Panc1 (cell line): ENCODE results near the gene FBXO36.

Source experiments
- CTCF ChIP-seq: fragments of 450-650 bp; IDR thresholded peaks from 2 replicates; pipeline ENCODE4 v1.5.1; 2017; ENCODE audit warnings: mild to moderate bottlenecking
- POLR2AphosphoS5 ChIP-seq: IDR thresholded peaks from 2 replicates; pipeline ENCODE4 v1.6.1; 2012; ENCODE audit warnings: mild to moderate bottlenecking, low read depth, low read length, moderate library complexity
- REST ChIP-seq, 2 experiments: IDR thresholded peaks; 2 replicates each; pipeline ENCODE4 v1.6.1; 2011 to 2012; ENCODE audit warnings: low read depth in 2 of 2, control low read depth in 1 of 2, low read length in 1 of 2, mild to moderate bottlenecking in 1 of 2, moderate library complexity in 1 of 2; ENCODE audit not compliant: insufficient read depth in 1 of 2
- SIN3A ChIP-seq: IDR thresholded peaks from 2 replicates; pipeline ENCODE4 v1.6.1; 2012; ENCODE audit warnings: low read depth, mild to moderate bottlenecking, low read length, moderate library complexity, borderline replicate concordance; ENCODE audit not compliant: insufficient read depth
- TCF7L2 ChIP-seq: IDR thresholded peaks from 2 replicates; pipeline ENCODE4 v1.6.1; 2011; ENCODE audit warnings: mild to moderate bottlenecking, low read depth, low read length, inconsistent platforms

GRCh38 chr2:230012267-230012884, 90.1 kb downstream of the FBXO36 start:
- no peak for TF ChIP-seq CTCF
- no peak for TF ChIP-seq SIN3A
- TF ChIP-seq POLR2AphosphoS5 = no peak
- no peak for TF ChIP-seq TCF7L2
- no peak for TF ChIP-seq REST (IDR thresholded peaks at IDR 0.05; ENCODE audit: insufficient read depth in 1 of 2, low read depth in 2 of 2, low read length in 1 of 2)
